DND-41 (cell line): Measurements from ENCODE around the gene MAFB.

ENCODE experiments used
- ATAC-seq: fragments of 200-7000 bp; cut with Tn5 transposase; 3 replicates; pipeline ENCODE4 v1.9.1; 2021; ENCODE audit warnings: low read depth; ENCODE audit not compliant: insufficient read depth
- DNase-seq: peaks from one replicate; pipeline ENCODE4 v3.0.0-alpha.2; 2020
- H2AFZ ChIP-seq: 2 replicates; pipeline ENCODE4 v1.6.0; 2012; ENCODE audit warnings: low read depth, low read length
- H3K27ac ChIP-seq: 2 replicates; pipeline ENCODE4 v1.5.1; 2012; ENCODE audit warnings: low read length, inconsistent platforms
- H3K27me3 ChIP-seq: fragments of 200-600 bp; sonication (generic); 2 replicates; pipeline ENCODE4 v1.6.0; 2012; ENCODE audit warnings: low read length, mild to moderate bottlenecking, inconsistent platforms; ENCODE audit not compliant: insufficient read depth, poor library complexity
- H3K36me3 ChIP-seq: 2 replicates; pipeline ENCODE4 v1.5.1; 2012; ENCODE audit warnings: low read length, inconsistent platforms; ENCODE audit not compliant: insufficient read depth
- H3K4me1 ChIP-seq: 2 replicates; pipeline ENCODE4 v1.5.1; 2012; ENCODE audit warnings: mild to moderate bottlenecking, low read length; ENCODE audit not compliant: insufficient read depth
- H3K4me2 ChIP-seq: 2 replicates; pipeline ENCODE4 v1.6.0; 2012; ENCODE audit warnings: mild to moderate bottlenecking, moderate library complexity, low read length, inconsistent platforms; ENCODE audit not compliant: insufficient read depth
- H3K4me3 ChIP-seq, 2 experiments: fragments of 200-600 bp in 1 of 2; shearing (Covaris generic) in 1 of 2; 2 replicates each; pipeline ENCODE4 v1.5.1; 2012 to 2016; ENCODE audit warnings: inconsistent platforms in 2 of 2, low read length in 2 of 2, mild to moderate bottlenecking in 2 of 2, low read depth in 1 of 2, moderate library complexity in 1 of 2
- H3K79me2 ChIP-seq: 2 replicates; pipeline ENCODE4 v1.6.0; 2012; ENCODE audit warnings: low read length, inconsistent platforms; ENCODE audit not compliant: insufficient read depth
- H3K9ac ChIP-seq: 2 replicates; pipeline ENCODE4 v1.6.0; 2012; ENCODE audit warnings: low read depth, mild to moderate bottlenecking, inconsistent platforms, low read length, moderate library complexity
- H3K9me3 ChIP-seq: 2 replicates; pipeline ENCODE4 v1.5.1; 2012; ENCODE audit warnings: low read length, moderate library complexity, mild to moderate bottlenecking, inconsistent platforms; ENCODE audit not compliant: insufficient read depth, severe bottlenecking
- H4K20me1 ChIP-seq: 2 replicates; pipeline ENCODE4 v1.6.0; 2012; ENCODE audit warnings: low read length; ENCODE audit not compliant: insufficient read depth
- EZH2 ChIP-seq: IDR thresholded peaks from 3 replicates; pipeline ENCODE4 v1.6.1; 2012; ENCODE audit warnings: borderline replicate concordance, low read depth, mild to moderate bottlenecking, moderate library complexity, low read length, inconsistent platforms; ENCODE audit not compliant: severe bottlenecking
- TF ChIP-seq, protein P1 (sequence below): IDR thresholded peaks from 2 replicates; pipeline ENCODE4 v1.5.1; 2012; ENCODE audit warnings: borderline replicate concordance, low read length, moderate library complexity, mild to moderate bottlenecking; ENCODE audit not compliant: poor library complexity, severe bottlenecking; ENCODE audit errors: extremely low read depth

MAFB gene

DNA sequence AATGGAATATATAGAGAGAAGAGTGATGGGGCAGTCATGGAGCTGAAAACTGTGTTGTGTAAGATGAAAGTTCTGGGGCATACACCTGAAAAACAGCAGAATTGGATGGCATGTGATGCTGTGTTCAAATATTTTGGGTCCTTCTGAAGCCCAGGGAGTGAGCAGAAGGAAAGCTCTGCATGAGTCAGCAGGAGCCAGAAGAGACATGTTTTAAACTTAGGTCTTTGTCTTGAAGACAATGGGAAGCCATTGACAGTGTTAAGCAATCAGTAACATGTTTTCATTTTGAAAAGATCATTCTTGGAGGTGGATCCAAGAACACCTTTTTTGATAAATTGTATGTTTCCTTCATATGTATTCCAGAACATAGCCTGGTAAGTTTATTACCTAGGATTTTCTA is 38.9 kb upstream of the MAFB start:
- Histone ChIP-seq H3K79me2 (no peaks in the 10 kb centered on the region), H3K4me1 (no peaks in the 10 kb centered on the region), H4K20me1 (no peaks in the 10 kb centered on the region), H3K36me3 (no peaks in the 10 kb centered on the region), H3K27me3 (no peaks in the 10 kb centered on the region), H3K9me3 (peaks cover 3% of the 10 kb centered on the region), H3K27ac (no peak overlapping the region), H3K4me3 (no peak overlapping the region), H3K4me2 (no peak overlapping the region), H2AFZ (no peak overlapping the region), H3K9ac (no peak overlapping the region)
- no peak for DNase-seq
- ATAC-seq = no peak
- TF ChIP-seq, protein P1, sequence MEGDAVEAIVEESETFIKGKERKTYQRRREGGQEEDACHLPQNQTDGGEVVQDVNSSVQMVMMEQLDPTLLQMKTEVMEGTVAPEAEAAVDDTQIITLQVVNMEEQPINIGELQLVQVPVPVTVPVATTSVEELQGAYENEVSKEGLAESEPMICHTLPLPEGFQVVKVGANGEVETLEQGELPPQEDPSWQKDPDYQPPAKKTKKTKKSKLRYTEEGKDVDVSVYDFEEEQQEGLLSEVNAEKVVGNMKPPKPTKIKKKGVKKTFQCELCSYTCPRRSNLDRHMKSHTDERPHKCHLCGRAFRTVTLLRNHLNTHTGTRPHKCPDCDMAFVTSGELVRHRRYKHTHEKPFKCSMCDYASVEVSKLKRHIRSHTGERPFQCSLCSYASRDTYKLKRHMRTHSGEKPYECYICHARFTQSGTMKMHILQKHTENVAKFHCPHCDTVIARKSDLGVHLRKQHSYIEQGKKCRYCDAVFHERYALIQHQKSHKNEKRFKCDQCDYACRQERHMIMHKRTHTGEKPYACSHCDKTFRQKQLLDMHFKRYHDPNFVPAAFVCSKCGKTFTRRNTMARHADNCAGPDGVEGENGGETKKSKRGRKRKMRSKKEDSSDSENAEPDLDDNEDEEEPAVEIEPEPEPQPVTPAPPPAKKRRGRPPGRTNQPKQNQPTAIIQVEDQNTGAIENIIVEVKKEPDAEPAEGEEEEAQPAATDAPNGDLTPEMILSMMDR = no peak
- no peak for TF ChIP-seq EZH2

DNA sequence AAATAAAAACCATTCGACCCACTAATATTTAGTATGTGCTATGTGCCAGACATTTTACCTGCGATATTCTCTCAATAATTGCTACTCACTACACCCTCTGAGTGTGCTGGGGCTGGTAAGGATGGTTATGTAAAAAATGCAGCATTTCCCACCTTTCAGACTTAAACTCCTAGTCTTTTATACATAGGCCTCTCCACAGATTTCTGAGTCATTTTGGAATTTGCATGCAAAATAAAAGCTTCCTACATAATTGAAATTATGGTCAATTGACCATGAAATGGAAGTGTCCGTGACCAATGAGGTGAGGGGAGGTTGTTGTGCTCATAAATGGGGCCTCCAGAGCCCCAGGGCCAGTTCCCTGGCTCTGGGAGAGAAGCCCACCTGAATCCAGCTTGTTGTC is 37.7 kb upstream of the MAFB start:
- TF ChIP-seq, protein P1 = no peak
- no peak for TF ChIP-seq EZH2
- no peak overlapping the region for H2AFZ ChIP-seq
- no peak overlapping the region for H3K9ac ChIP-seq
- H3K4me3 ChIP-seq = no peak overlapping the region
- ATAC-seq (no peak), DNase-seq (no peak)
- no peaks in the 10 kb centered on the region for H3K27me3 ChIP-seq
- peaks cover 3% of the 10 kb centered on the region for H3K9me3 ChIP-seq
- H3K4me1 ChIP-seq = no peaks in the 10 kb centered on the region
- no peak overlapping the region for H3K27ac ChIP-seq
- no peaks in the 10 kb centered on the region for H3K36me3 ChIP-seq
- no peak overlapping the region for H3K4me2 ChIP-seq
- H3K79me2 ChIP-seq = no peaks in the 10 kb centered on the region
- no peaks in the 10 kb centered on the region for H4K20me1 ChIP-seq

DNA sequence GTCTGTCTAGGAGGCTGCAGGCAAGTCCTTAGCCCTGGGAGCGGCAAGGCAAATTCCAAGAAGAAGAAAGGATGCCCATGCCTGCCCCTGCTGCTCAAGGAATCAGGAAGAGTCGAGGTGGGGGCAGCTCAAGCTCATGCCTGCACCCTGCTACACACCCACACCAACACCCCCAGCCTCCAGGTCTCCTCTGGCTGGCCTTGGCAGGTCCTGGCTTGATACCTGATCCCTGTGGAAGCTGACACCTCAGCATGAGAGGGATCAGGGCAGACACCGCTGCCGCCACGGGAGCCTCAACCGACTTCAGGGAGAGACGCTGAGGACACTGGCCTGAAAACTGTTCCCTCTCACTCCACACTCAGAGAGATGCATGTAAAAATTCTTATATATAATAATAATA is 35.5 kb upstream of the MAFB start:
- no peak for TF ChIP-seq EZH2
- TF ChIP-seq, protein P1 = no peak
- Histone ChIP-seq H3K9ac (no peak overlapping the region), H3K79me2 (no peaks in the 10 kb centered on the region), H3K27ac (no peak overlapping the region), H3K4me3 (no peak overlapping the region), H3K36me3 (no peaks in the 10 kb centered on the region), H3K9me3 (peaks cover 3% of the 10 kb centered on the region), H2AFZ (no peak overlapping the region), H4K20me1 (no peaks in the 10 kb centered on the region), H3K27me3 (no peaks in the 10 kb centered on the region), H3K4me1 (no peaks in the 10 kb centered on the region), H3K4me2 (no peak overlapping the region)
- DNase-seq (no peak), ATAC-seq (no peak)

DNA sequence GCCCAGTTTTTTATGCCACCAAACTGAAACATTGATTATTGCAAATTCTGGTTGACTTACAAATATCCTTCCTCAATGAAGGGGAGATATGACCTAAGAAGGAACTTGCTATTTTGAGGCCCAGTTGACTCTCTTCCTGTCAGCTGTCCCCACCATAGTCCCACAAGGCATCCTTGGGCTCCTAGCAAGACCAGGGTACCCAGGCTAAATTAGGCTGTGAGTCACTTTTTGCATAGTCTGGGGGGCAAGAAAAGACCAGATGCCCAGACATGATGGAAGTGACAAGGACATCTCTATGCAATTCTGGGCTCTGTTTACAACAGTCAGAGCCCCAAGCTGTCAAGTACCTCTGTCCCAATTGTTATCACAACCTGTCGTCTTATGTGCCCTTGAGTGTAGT is 31.8 kb upstream of the MAFB start:
- H2AFZ ChIP-seq = no peak overlapping the region
- TF ChIP-seq EZH2 = no peak
- TF ChIP-seq, protein P1 = no peak
- H3K9ac ChIP-seq = no peak overlapping the region
- H3K79me2 ChIP-seq = no peaks in the 10 kb centered on the region
- no peak overlapping the region for H3K4me3 ChIP-seq
- no peaks in the 10 kb centered on the region for H3K9me3 ChIP-seq
- ATAC-seq = no peak
- no peak overlapping the region for H3K4me2 ChIP-seq
- no peaks in the 10 kb centered on the region for H3K27me3 ChIP-seq
- no peak for DNase-seq
- no peaks in the 10 kb centered on the region for H4K20me1 ChIP-seq
- no peaks in the 10 kb centered on the region for H3K36me3 ChIP-seq
- no peaks in the 10 kb centered on the region for H3K4me1 ChIP-seq
- no peak overlapping the region for H3K27ac ChIP-seq
